Gastrocnemius medialis (tissue), 4 donors: ENCODE data around the gene CD34. TPM values are rescaled to one million over a fixed set of nuclear protein-coding genes. Genes with fewer than 3 reads are reported as not detected.

Experiments
- ATAC-seq, 2 donors: fragments of 150-250 bp; one replicate each; pipeline ENCODE4 v1.9.1; 2016
- DNase-seq, 2 donors: peaks; one replicate each; pipeline ENCODE4 v3.0.0-alpha.2; 2019
- H3K27ac ChIP-seq, 4 donors: fragments of 200-600 bp; sonication (generic); 1 replicate in 1 of 4; 2 replicates in 3 of 4; pipeline ENCODE4 v1.5.1; 2016 to 2018; ENCODE audit warnings: mild to moderate bottlenecking in 2 of 4, moderate library complexity in 1 of 4
- H3K27me3 ChIP-seq, 3 donors: fragments of 200-600 bp; sonication (generic) in 2 of 3; 1 replicate in 1 of 3; 2 replicates in 2 of 3; pipeline versions ENCODE4 v1.5.1 to v1.6.0; 2016 to 2019; ENCODE audit warnings: mild to moderate bottlenecking in 1 of 3, moderate library complexity in 1 of 3
- H3K36me3 ChIP-seq, 2 donors: fragments of 200-600 bp; sonication (generic) in 1 of 2; one replicate each; pipeline ENCODE4 v1.5.1; 2017 to 2018
- H3K4me1 ChIP-seq, 2 donors: fragments of 200-600 bp; sonication (generic) in 1 of 2; one replicate each; pipeline ENCODE4 v1.5.1; 2016 to 2017; ENCODE audit warnings: mild to moderate bottlenecking in 2 of 2
- H3K4me3 ChIP-seq, 4 donors: fragments of 200-600 bp; sonication (generic) in 3 of 4; 1 replicate in 1 of 4; 2 replicates in 3 of 4; pipeline ENCODE4 v1.5.1; 2016 to 2019; ENCODE audit warnings: mild to moderate bottlenecking in 2 of 4
- H3K9me3 ChIP-seq, 3 donors: fragments of 200-600 bp; sonication (generic) in 2 of 3; 1 replicate in 1 of 3; 2 replicates in 2 of 3; pipeline ENCODE4 v1.5.1; 2016 to 2019
- CTCF ChIP-seq, 5 experiments: fragments of 450-650 bp in 3 of 5; fragments of 200-600 bp in 2 of 5; sonication (generic) in 2 of 5; IDR thresholded peaks in 4 of 5; conservative IDR thresholded peaks in 1 of 5; 1 replicate in 4 of 5; 2 replicates in 1 of 5; pipeline ENCODE4 v1.5.1; 2016 to 2019; ENCODE audit warnings: antibody characterized with exemption in 5 of 5, mild to moderate bottlenecking in 3 of 5, moderate library complexity in 3 of 5
- POLR2A ChIP-seq, 2 donors: fragments of 450-650 bp; IDR thresholded peaks; one replicate each; pipeline ENCODE4 v1.6.1; 2017; ENCODE audit warnings: antibody characterized with exemption in 2 of 2, mild to moderate bottlenecking in 2 of 2, moderate library complexity in 2 of 2
- in situ Hi-C, 4 donors: fragments of 200-750 bp; cut with MboI; loops; one replicate each; pipeline versions ENCODE4 v1.15.0 to v1.8.0; 2017; ENCODE audit warnings: low sequenced_read_pairs in 4 of 4
- intact Hi-C: fragments of 100-400 bp; cut with DNase I; formaldehyde crosslinking; loops from one replicate; pipeline ENCODE4 v1.15.1; 2023; ENCODE audit warnings: low total_unique reads
- total RNA-seq, 4 donors: library from RNA; depleted of rRNA; stranded (reverse); fragments of >200 nt; gene quantifications; one replicate each; pipeline versions ENCODE4 v1.1.0 to v1.2.3, GENCODE V29; 2016

Gene CD34
- total RNA-seq, 4 donors from 2014 or later: 13.6 to 31.7 (median 20.7) TPM

- TF ChIP-seq CTCF (IDR thresholded peaks at IDR 0.05 in 4 of 5, conservative IDR thresholded peaks at IDR 0.05 in 1 of 5): no peak
- TF ChIP-seq POLR2A (IDR thresholded peaks at IDR 0.05): no peak
- intact Hi-C loops (no loop called here), in situ Hi-C loops (no loop called here)
- no peak overlapping the region for H3K4me3 ChIP-seq
- no peaks in the 10 kb centered on the region for H3K36me3 ChIP-seq
- ATAC-seq (peak; percentile 48 to 81), DNase-seq (peak in 1 of 2 donors; percentile 79)
- peaks cover 36 to 50% of the 10 kb centered on the region in 2 donors for H3K4me1 ChIP-seq
- H3K9me3 ChIP-seq: peaks cover 0 to under 1% (median 0%) of the 10 kb centered on the region in 3 donors
- H3K27ac ChIP-seq: peak overlapping the region; percentile 39 to 75 (median 70)
- no peaks in the 10 kb centered on the region for H3K27me3 ChIP-seq
Observed at GRCh38 chr1:207925210-207925609, 14.3 kb upstream of the CD34 start.

GRCh38 chr1:207923561-207923960 is 12.6 kb upstream of the CD34 start:
- ATAC-seq (no peak), DNase-seq (no peak)
- in situ Hi-C loops: no loop called here
- H3K4me1 ChIP-seq: peaks cover 39 to 64% of the 10 kb centered on the region in 2 donors
- no peaks in the 10 kb centered on the region for H3K36me3 ChIP-seq
- no peaks in the 10 kb centered on the region for H3K27me3 ChIP-seq
- H3K4me3 ChIP-seq: no peak overlapping the region
- intact Hi-C loops: no loop called here
- peak overlapping the region; percentile 63 to 75 (median 72) for H3K27ac ChIP-seq
- no peak for TF ChIP-seq POLR2A (IDR thresholded peaks at IDR 0.05)
- no peak for TF ChIP-seq CTCF (IDR thresholded peaks at IDR 0.05 in 4 of 5, conservative IDR thresholded peaks at IDR 0.05 in 1 of 5)
- no peaks in the 10 kb centered on the region for H3K9me3 ChIP-seq

- Histone ChIP-seq H3K4me3 (no peak overlapping the region), H3K4me1 (peaks cover 39 to 67% of the 10 kb centered on the region in 2 donors), H3K27me3 (no peaks in the 10 kb centered on the region), H3K9me3 (no peaks in the 10 kb centered on the region), H3K36me3 (no peaks in the 10 kb centered on the region), H3K27ac (peak overlapping the region; percentile 63 to 75 (median 72))
- no peak for TF ChIP-seq POLR2A (IDR thresholded peaks at IDR 0.05)
- DNase-seq: no peak
- ATAC-seq: peak in 1 of 2 donors; percentile 23
- in situ Hi-C loops (no loop called here), intact Hi-C loops (no loop called here)
Observed at GRCh38 chr1:207923121-207923520, 12.2 kb upstream of the CD34 start.

GRCh38 chr1:207922554-207922953 is 11.6 kb upstream of the CD34 start:
- H3K4me3 ChIP-seq: no peak overlapping the region
- peak overlapping the region; percentile 63 to 75 (median 72) for H3K27ac ChIP-seq
- no peak for DNase-seq
- intact Hi-C loops: no loop called here
- H3K9me3 ChIP-seq: no peaks in the 10 kb centered on the region
- ATAC-seq: peak; percentile 53 to 55
- no peak for TF ChIP-seq POLR2A (IDR thresholded peaks at IDR 0.05)
- no peak for TF ChIP-seq CTCF (IDR thresholded peaks at IDR 0.05 in 4 of 5, conservative IDR thresholded peaks at IDR 0.05 in 1 of 5)
- H3K4me1 ChIP-seq: peaks cover 39 to 71% of the 10 kb centered on the region in 2 donors
- H3K27me3 ChIP-seq: no peaks in the 10 kb centered on the region
- no peaks in the 10 kb centered on the region for H3K36me3 ChIP-seq
- in situ Hi-C loops: no loop called here

- in situ Hi-C loops (no loop called here), intact Hi-C loops (no loop called here)
- Histone ChIP-seq H3K27ac (peak overlapping the region in 2 of 4 donors; percentile 3 to 75), H3K27me3 (no peaks in the 10 kb centered on the region), H3K9me3 (no peaks in the 10 kb centered on the region), H3K4me1 (peaks cover 39 to 71% of the 10 kb centered on the region in 2 donors), H3K36me3 (no peaks in the 10 kb centered on the region), H3K4me3 (no peak overlapping the region)
- no peak for DNase-seq
- ATAC-seq: no peak
- TF ChIP-seq POLR2A (IDR thresholded peaks at IDR 0.05) (no peak), CTCF (IDR thresholded peaks at IDR 0.05 in 4 of 5, conservative IDR thresholded peaks at IDR 0.05 in 1 of 5) (no peak)
Observed at GRCh38 chr1:207921321-207921720, 10.4 kb upstream of the CD34 start.
